ENCODE measurements around the gene TWSG1.
"Not testable (repeated sequence)": the region's sequence is repeated elsewhere in the genome, so short reads cannot be mapped to it uniquely, and the experiment has no call there.

DNA sequence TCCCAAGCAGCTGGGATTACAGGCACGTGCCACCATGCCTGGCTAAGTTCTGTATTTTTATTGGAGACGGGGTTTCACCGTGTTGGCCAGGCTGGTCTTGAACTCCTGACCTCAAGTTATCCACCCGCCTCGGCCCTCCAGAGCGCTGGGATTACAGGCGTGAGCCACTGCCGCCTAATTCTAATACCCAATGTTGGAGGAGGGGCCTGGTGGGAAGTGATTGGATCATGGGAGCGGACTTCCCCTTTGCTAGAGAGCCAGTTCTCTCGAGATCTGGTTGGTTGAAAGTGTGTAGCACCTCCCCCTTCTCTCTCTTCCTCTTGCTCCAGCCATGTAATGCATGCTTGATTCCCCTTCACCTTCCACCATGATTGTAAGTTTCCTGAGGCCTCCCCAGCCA is 98.5 kb downstream of the TWSG1 start:
- TF ChIP-seq, protein P1, sequence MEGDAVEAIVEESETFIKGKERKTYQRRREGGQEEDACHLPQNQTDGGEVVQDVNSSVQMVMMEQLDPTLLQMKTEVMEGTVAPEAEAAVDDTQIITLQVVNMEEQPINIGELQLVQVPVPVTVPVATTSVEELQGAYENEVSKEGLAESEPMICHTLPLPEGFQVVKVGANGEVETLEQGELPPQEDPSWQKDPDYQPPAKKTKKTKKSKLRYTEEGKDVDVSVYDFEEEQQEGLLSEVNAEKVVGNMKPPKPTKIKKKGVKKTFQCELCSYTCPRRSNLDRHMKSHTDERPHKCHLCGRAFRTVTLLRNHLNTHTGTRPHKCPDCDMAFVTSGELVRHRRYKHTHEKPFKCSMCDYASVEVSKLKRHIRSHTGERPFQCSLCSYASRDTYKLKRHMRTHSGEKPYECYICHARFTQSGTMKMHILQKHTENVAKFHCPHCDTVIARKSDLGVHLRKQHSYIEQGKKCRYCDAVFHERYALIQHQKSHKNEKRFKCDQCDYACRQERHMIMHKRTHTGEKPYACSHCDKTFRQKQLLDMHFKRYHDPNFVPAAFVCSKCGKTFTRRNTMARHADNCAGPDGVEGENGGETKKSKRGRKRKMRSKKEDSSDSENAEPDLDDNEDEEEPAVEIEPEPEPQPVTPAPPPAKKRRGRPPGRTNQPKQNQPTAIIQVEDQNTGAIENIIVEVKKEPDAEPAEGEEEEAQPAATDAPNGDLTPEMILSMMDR (IDR thresholded peaks at IDR 0.05) = not testable (repeated sequence)
- TF ChIP-seq POLR2AphosphoS5 (IDR thresholded peaks at IDR 0.05; ENCODE audit: insufficient read depth in 1 of 2, low read depth in 1 of 2); POLR2A (IDR thresholded peaks at IDR 0.05): not testable (repeated sequence)

Measured in vagina (tissue), 2 donors.